PC-3 (cell line): Measurements from ENCODE around the gene SLC38A11. TPM values are rescaled to one million over a fixed set of nuclear protein-coding genes. Genes with fewer than 3 reads are reported as not detected.

Experiments used
- ATAC-seq: fragments of 200-7000 bp; cut with Tn5 transposase; 2 replicates; pipeline ENCODE4 v1.9.1; 2020; ENCODE audit warnings: mild to moderate bottlenecking, moderate library complexity
- BruUV-seq: library from RNA; stranded (reverse); fragments of 400-500 nt; replicated peaks from 2 replicates; lab custom pipeline; 2021; lab: Mats Ljungman, UMichigan
- CTCF ChIA-PET: fragments of 300-600 bp; sonication (Branson Sonifier 250); formaldehyde crosslinking; loops from one replicate; lab custom pipeline; 2022; ENCODE audit warnings: antibody characterized with exemption; lab: Charles Lee
- POLR2A ChIA-PET: fragments of 300-600 bp; sonication (Branson Sonifier 250); formaldehyde crosslinking; loops from one replicate; lab custom pipeline; 2022; ENCODE audit warnings: antibody characterized with exemption; ENCODE audit not compliant: unreplicated experiment; lab: Charles Lee
- DNase-seq: peaks from one replicate; pipeline ENCODE4 v3.0.0-alpha.2; 2015
- H2AFZ ChIP-seq: fragments of 300-600 bp; sonication (generic); 2 replicates; pipeline ENCODE4 v1.6.0; 2016; ENCODE audit warnings: antibody characterized with exemption, low read length
- H3F3A ChIP-seq: fragments of 300-600 bp; sonication (generic); one replicate; pipeline ENCODE4 v1.6.0; 2017; ENCODE audit warnings: antibody characterized with exemption, low read length, control low read depth, mild to moderate bottlenecking; ENCODE audit not compliant: unreplicated experiment
- H3K27ac ChIP-seq: fragments of 300-600 bp; sonication (generic); 2 replicates; pipeline ENCODE4 v1.5.1; 2016; ENCODE audit warnings: mild to moderate bottlenecking, low read length
- H3K27me3 ChIP-seq: fragments of 300-600 bp; sonication (generic); 2 replicates; pipeline ENCODE4 v1.6.1; 2016; ENCODE audit warnings: low read length, mixed read lengths
- H3K36me3 ChIP-seq: fragments of 300-600 bp; sonication (generic); 2 replicates; pipeline ENCODE4 v1.6.1; 2016; ENCODE audit warnings: low read depth, mixed run types, low read length, mixed read lengths
- H3K4me1 ChIP-seq: fragments of 300-600 bp; sonication (generic); 2 replicates; pipeline ENCODE4 v1.5.1; 2016; ENCODE audit warnings: low read length; ENCODE audit not compliant: insufficient read depth
- H3K4me2 ChIP-seq: fragments of 300-600 bp; sonication (generic); 2 replicates; pipeline ENCODE4 v1.6.0; 2016; ENCODE audit warnings: low read length
- H3K4me3 ChIP-seq: fragments of 300-600 bp; sonication (generic); 2 replicates; pipeline ENCODE4 v1.5.1; 2016; ENCODE audit warnings: mild to moderate bottlenecking, low read length, mixed read lengths
- H3K79me2 ChIP-seq: fragments of 300-600 bp; sonication (generic); 2 replicates; pipeline ENCODE4 v1.6.1; 2017; ENCODE audit warnings: low read length, mixed read lengths
- H3K9ac ChIP-seq: fragments of 300-600 bp; sonication (generic); 2 replicates; pipeline ENCODE4 v1.6.0; 2016; ENCODE audit warnings: mild to moderate bottlenecking, low read length
- H3K9me2 ChIP-seq: fragments of 300-600 bp; sonication (generic); replicated peaks from 2 replicates; pipeline ENCODE4 v1.6.1; 2016; ENCODE audit warnings: mixed run types, low read length, mixed read lengths
- H3K9me3 ChIP-seq: fragments of 300-600 bp; sonication (generic); 2 replicates; pipeline ENCODE4 v1.6.1; 2016; ENCODE audit warnings: low read length, mixed read lengths
- H4K20me1 ChIP-seq: fragments of 300-600 bp; sonication (generic); 2 replicates; pipeline ENCODE4 v1.6.1; 2016; ENCODE audit warnings: low read length, mixed read lengths
- CTCF ChIP-seq: fragments of 300-600 bp; sonication (generic); conservative IDR thresholded peaks from 2 replicates; pipeline ENCODE4 v1.5.1; 2017; ENCODE audit warnings: antibody characterized with exemption, low read depth, mild to moderate bottlenecking, low read length
- EZH2 ChIP-seq: fragments of 300-600 bp; sonication (generic); IDR thresholded peaks from one replicate; pipeline ENCODE4 v1.6.1; 2017; ENCODE audit warnings: antibody characterized with exemption, mild to moderate bottlenecking, low read length; ENCODE audit not compliant: unreplicated experiment
- EZH2phosphoT487 ChIP-seq: fragments of 300-600 bp; sonication (generic); IDR thresholded peaks from 2 replicates; pipeline ENCODE4 v1.6.1; 2018; ENCODE audit warnings: mild to moderate bottlenecking, antibody characterized with exemption, low read length, borderline replicate concordance
- intact Hi-C: fragments of 100-400 bp; cut with micrococcal nuclease; formaldehyde crosslinking; loops from 2 replicates; pipeline ENCODE4 v1.9.0; 2023
- total RNA-seq: library from RNA; depleted of rRNA; stranded (reverse); fragments of >200 nt; gene quantifications from 2 replicates; pipeline ENCODE4 v1.2.3, GENCODE V29; 2014

The SLC38A11 gene
- total RNA-seq, 1 experiment from 2014 or later = 0.36 TPM

GRCh38 chr2:164905307-164905706 is 50.0 kb downstream of the SLC38A11 start:
- H3K9me2 ChIP-seq = no peaks in the 10 kb centered on the region
- no peak overlapping the region for H3K27ac ChIP-seq
- no peak overlapping the region for H3K4me2 ChIP-seq
- H2AFZ ChIP-seq = no peak overlapping the region
- ATAC-seq = no peak
- H3K4me3 ChIP-seq = no peak overlapping the region
- intact Hi-C loops = no loop called here
- no peaks in the 10 kb centered on the region for H4K20me1 ChIP-seq
- no peaks in the 10 kb centered on the region for H3K9me3 ChIP-seq
- CTCF ChIA-PET = no interaction called here
- H3K9ac ChIP-seq = no peak overlapping the region
- H3K4me1 ChIP-seq = peaks cover 5% of the 10 kb centered on the region; the same call in 1 of the 2 replicates
- no TSS peak for BruUV-seq
- POLR2A ChIA-PET = no interaction called here
- H3K79me2 ChIP-seq = no peaks in the 10 kb centered on the region
- TF ChIP-seq CTCF (no peak), EZH2 (no peak), EZH2phosphoT487 (no peak)
- no peaks in the 10 kb centered on the region for H3K27me3 ChIP-seq
- DNase-seq = no peak
- H3K36me3 ChIP-seq = no peaks in the 10 kb centered on the region
- H3F3A ChIP-seq = no peaks in the 10 kb centered on the region

GRCh38 chr2:164903951-164904350 is 51.4 kb downstream of the SLC38A11 start:
- Histone ChIP-seq H3K4me2 (no peak overlapping the region), H3K9me2 (no peaks in the 10 kb centered on the region), H3F3A (no peaks in the 10 kb centered on the region), H3K4me1 (no peaks in the 10 kb centered on the region), H3K4me3 (no peak overlapping the region), H3K9ac (no peak overlapping the region), H3K36me3 (no peaks in the 10 kb centered on the region), H3K9me3 (no peaks in the 10 kb centered on the region), H3K79me2 (no peaks in the 10 kb centered on the region), H3K27me3 (no peaks in the 10 kb centered on the region), H4K20me1 (no peaks in the 10 kb centered on the region), H3K27ac (no peak overlapping the region), H2AFZ (no peak overlapping the region)
- intact Hi-C loops = no loop called here
- BruUV-seq = no TSS peak
- ATAC-seq = peak; percentile 37; the same call in 1 of the 2 replicates
- peak; percentile 9 for DNase-seq
- TF ChIP-seq EZH2 = no peak
- ChIA-PET POLR2A (no interaction called here), CTCF (no interaction called here)

- H3K36me3 ChIP-seq = no peaks in the 10 kb centered on the region
- no TSS peak for BruUV-seq
- no peaks in the 10 kb centered on the region for H3K9me2 ChIP-seq
- no peak overlapping the region for H3K27ac ChIP-seq
- intact Hi-C loops = no loop called here
- no peak for DNase-seq
- no peak overlapping the region for H3K9ac ChIP-seq
- no peak overlapping the region for H2AFZ ChIP-seq
- no peak overlapping the region for H3K4me3 ChIP-seq
- POLR2A ChIA-PET = no interaction called here
- no peaks in the 10 kb centered on the region for H3K27me3 ChIP-seq
- H4K20me1 ChIP-seq = no peaks in the 10 kb centered on the region
- H3K79me2 ChIP-seq = no peaks in the 10 kb centered on the region
- CTCF ChIA-PET = no interaction called here
- no peaks in the 10 kb centered on the region for H3F3A ChIP-seq
- no peak for ATAC-seq
- no peaks in the 10 kb centered on the region for H3K9me3 ChIP-seq
- no peak for TF ChIP-seq EZH2
- TF ChIP-seq CTCF = no peak
- TF ChIP-seq EZH2phosphoT487 = no peak
- H3K4me1 ChIP-seq = no peaks in the 10 kb centered on the region
- H3K4me2 ChIP-seq = no peak overlapping the region
These were observed 52.1 kb downstream of the SLC38A11 start for GRCh38 chr2:164903204-164903603.
